AG04450 (cell line): ENCODE results near the gene SH3GL3. TPM values are rescaled to one million over a fixed set of nuclear protein-coding genes. Genes with fewer than 3 reads are reported as not detected.

Experiments used
- CTCF ChIA-PET: fragments of 300-600, 350-600 bp; formaldehyde crosslinking; extraction: SDS; loops from one replicate; lab custom pipeline; 2022; ENCODE audit warnings: antibody characterized with exemption, inconsistent platforms; lab: Charles Lee
- POLR2A ChIA-PET: fragments of 350-600 bp; formaldehyde crosslinking; extraction: SDS; loops from one replicate; lab custom pipeline; 2021; ENCODE audit warnings: antibody characterized with exemption, inconsistent platforms; lab: Yijun Ruan, JAX
- DNase-seq: peaks from one replicate; pipeline ENCODE4 v3.0.0-alpha.2; 2011; ENCODE audit warnings: low read depth, low spot score
- H3K27ac ChIP-seq: one replicate; pipeline ENCODE4 v1.5.1; 2012; ENCODE audit warnings: low read depth, low read length, control low read depth
- H3K27me3 ChIP-seq: one replicate; pipeline ENCODE4 v1.6.0; 2012; ENCODE audit warnings: low read length; ENCODE audit not compliant: control insufficient read depth, insufficient read depth
- H3K4me3 ChIP-seq: 2 replicates; pipeline ENCODE4 v1.5.1; 2011; ENCODE audit warnings: mild to moderate bottlenecking, low read depth, low read length, control low read depth
- H3K9me3 ChIP-seq: 2 replicates; pipeline ENCODE4 v1.5.1; 2012; ENCODE audit warnings: low read length; ENCODE audit not compliant: control insufficient read depth, insufficient read depth
- polyA plus RNA-seq: library from polyadenylated mRNA; depleted of rRNA; stranded (reverse); fragments of >200 nt; gene quantifications from 2 replicates; pipeline ENCODE4 v1.2.3, GENCODE V29; 2011; rRNA removed
- TF ChIP-seq, protein P1 (sequence below): IDR thresholded peaks from 2 replicates; pipeline ENCODE4 v1.5.1; 2011; ENCODE audit warnings: low read depth, low read length, control low read depth, inconsistent platforms

The SH3GL3 gene
- polyA plus RNA-seq, 1 experiment: not detected

DNA sequence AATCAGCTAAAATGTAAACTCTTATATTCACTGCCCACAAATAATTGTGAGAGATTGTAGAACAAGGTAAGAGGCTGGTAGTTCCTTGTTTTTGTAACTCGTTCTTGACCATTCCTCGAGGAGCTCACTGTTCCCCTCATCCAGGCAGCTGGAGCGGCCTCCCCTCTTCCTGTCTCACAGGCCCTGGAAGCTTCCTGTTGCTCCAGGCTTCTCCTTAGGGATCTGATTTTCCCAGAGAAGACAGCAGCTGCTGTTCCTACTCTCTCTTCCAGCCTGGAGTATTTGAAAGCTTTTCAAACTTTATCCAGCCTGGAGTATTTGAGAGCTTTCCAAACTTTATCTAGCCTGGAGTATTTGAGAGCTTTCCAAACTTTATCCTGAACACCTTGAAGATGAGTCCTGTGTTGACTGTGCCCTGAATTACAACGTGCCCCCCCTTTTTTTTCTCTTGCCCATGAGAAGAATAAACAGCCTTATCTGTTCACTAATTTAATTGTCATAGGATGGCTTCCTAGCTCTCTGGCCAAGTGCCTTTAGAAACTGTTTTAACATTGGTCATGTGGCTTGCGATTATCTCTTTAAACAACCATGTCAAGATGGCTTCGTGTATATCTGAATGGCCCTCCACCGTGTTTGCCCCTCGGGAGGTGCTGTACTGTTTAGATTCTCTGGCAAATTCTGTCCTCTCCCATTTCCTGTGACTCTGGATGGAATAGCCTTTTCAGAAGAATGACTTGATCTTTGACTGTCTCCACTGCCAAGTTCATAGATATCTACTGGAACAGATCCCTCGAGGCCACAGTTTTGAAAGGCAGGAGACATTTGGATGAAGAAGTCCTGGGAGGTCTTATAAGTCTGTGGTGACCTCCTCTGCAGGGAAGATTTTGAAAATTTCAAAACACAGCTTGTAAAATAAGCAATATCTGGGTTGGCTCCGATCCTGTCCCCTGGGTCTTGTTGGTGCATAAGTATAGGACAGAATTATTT is 211.6 kb downstream of the SH3GL3 start:
- Histone ChIP-seq H3K27me3 (peaks cover 23% of the 10 kb centered on the region), H3K27ac (no peak overlapping the region), H3K4me3 (no peak overlapping the region), H3K9me3 (peaks cover 6% of the 10 kb centered on the region; the same call in 1 of the 2 replicates)
- ChIA-PET CTCF (no interaction called here), POLR2A (interaction anchor here (0.6 kb wide), 1 partner anchor 761 kb away, joined by 3 read pairs; no protein-coding TSS in a partner anchor)
- TF ChIP-seq, protein P1, sequence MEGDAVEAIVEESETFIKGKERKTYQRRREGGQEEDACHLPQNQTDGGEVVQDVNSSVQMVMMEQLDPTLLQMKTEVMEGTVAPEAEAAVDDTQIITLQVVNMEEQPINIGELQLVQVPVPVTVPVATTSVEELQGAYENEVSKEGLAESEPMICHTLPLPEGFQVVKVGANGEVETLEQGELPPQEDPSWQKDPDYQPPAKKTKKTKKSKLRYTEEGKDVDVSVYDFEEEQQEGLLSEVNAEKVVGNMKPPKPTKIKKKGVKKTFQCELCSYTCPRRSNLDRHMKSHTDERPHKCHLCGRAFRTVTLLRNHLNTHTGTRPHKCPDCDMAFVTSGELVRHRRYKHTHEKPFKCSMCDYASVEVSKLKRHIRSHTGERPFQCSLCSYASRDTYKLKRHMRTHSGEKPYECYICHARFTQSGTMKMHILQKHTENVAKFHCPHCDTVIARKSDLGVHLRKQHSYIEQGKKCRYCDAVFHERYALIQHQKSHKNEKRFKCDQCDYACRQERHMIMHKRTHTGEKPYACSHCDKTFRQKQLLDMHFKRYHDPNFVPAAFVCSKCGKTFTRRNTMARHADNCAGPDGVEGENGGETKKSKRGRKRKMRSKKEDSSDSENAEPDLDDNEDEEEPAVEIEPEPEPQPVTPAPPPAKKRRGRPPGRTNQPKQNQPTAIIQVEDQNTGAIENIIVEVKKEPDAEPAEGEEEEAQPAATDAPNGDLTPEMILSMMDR: no peak
- DNase-seq: no peak

DNA sequence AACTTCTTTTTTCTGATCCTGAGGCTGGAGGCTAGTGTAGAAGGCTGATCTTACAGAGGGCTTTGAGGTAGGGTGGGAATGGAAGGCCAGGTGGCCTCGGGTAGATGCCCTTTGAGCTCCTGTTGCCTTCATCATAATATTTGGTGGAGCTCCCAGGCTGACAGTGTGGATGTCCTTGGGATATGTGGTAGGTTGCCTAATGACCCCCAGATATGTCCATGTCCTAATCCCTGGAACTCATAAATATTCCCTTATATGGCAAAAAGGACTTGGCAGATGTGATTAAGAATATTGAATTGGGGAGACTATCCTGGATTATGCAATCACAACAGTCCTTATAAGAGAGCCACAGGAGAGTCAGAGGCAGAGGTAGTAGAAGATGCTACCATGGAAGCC is 212.3 kb downstream of the SH3GL3 start:
- peaks cover 5% of the 10 kb centered on the region; the same call in 1 of the 2 replicates for H3K9me3 ChIP-seq
- POLR2A ChIA-PET: no interaction called here
- CTCF ChIA-PET: no interaction called here

DNA sequence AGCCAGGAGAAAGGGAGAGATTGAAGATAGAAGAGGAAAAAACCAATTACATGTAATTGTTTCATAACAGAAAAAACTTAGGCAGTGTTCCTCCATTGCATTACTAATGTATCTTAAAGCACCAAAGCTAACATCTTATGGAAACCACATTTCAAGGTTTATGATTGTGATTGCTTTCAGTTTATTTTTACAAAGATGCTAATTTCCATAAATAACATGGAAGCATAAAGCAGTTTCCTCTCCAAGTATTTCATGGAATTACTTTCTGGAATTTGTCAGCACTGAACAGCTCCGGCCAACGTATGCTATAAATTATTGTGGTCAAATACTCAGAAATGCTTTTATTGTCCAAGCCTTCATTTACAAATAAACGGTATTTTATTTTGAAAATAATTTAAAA is 218.3 kb downstream of the SH3GL3 start:
- no peak overlapping the region for H3K4me3 ChIP-seq
- no peaks in the 10 kb centered on the region for H3K27me3 ChIP-seq
- ChIA-PET POLR2A (no interaction called here), CTCF (no interaction called here)
- no peak for DNase-seq
- no peaks in the 10 kb centered on the region for H3K9me3 ChIP-seq
- no peak overlapping the region for H3K27ac ChIP-seq
- TF ChIP-seq, protein P1: no peak

More for the DNA sequence above, 212.3 kb downstream of the SH3GL3 start:
- no peak overlapping the region for H3K27ac ChIP-seq
- peaks cover 19% of the 10 kb centered on the region for H3K27me3 ChIP-seq
- H3K4me3 ChIP-seq: no peak overlapping the region
- no peak for DNase-seq
- TF ChIP-seq, protein P1: no peak

Other genes with a start within 250 kb of the SH3GL3 start
- gene HDGFL3, start 239.5 kb upstream of the SH3GL3 start, polyA plus RNA-seq: 48.4 and 71.6 TPM in 2 replicates
- gene BNC1, start 162.7 kb upstream of the SH3GL3 start, polyA plus RNA-seq: 2.2 and 2.6 TPM in 2 replicates
- gene ADAMTSL3, start 206.8 kb downstream of the SH3GL3 start, polyA plus RNA-seq: 0.05 and 0.06 TPM in 2 replicates